ENCODE measurements around the gene MAT2A. TPM values are rescaled to one million over a fixed set of nuclear protein-coding genes. Genes with fewer than 3 reads are reported as not detected.
A peak's percentile ranks its signal among the peaks of the same experiment; 100 is the strongest.

The MAT2A gene
- total RNA-seq, 1 donor, result 161 TPM

DNA sequence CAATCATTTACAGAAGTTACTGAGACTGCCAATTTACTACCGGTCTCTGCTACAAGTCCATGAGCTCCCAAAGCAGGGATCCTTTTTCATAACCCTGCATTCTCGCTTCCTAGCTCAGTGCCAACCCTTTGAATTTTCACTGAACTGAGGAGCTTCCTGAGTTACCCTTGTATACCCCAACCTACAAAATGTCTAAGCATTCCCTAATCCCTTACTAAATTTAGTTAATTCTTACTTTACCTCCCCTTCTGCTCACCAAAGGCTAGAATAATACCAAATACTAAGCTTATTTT, 9.6 kb downstream of the MAT2A start:
- TF ChIP-seq, protein P1, sequence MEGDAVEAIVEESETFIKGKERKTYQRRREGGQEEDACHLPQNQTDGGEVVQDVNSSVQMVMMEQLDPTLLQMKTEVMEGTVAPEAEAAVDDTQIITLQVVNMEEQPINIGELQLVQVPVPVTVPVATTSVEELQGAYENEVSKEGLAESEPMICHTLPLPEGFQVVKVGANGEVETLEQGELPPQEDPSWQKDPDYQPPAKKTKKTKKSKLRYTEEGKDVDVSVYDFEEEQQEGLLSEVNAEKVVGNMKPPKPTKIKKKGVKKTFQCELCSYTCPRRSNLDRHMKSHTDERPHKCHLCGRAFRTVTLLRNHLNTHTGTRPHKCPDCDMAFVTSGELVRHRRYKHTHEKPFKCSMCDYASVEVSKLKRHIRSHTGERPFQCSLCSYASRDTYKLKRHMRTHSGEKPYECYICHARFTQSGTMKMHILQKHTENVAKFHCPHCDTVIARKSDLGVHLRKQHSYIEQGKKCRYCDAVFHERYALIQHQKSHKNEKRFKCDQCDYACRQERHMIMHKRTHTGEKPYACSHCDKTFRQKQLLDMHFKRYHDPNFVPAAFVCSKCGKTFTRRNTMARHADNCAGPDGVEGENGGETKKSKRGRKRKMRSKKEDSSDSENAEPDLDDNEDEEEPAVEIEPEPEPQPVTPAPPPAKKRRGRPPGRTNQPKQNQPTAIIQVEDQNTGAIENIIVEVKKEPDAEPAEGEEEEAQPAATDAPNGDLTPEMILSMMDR (IDR thresholded peaks at IDR 0.05; ENCODE audit: insufficient read depth, low read length), result no peak
- DNase-seq (ENCODE audit: low read depth), result no peak
- H3K4me3 ChIP-seq (ENCODE audit: low read depth, low read length), result no peak overlapping the region

DNA sequence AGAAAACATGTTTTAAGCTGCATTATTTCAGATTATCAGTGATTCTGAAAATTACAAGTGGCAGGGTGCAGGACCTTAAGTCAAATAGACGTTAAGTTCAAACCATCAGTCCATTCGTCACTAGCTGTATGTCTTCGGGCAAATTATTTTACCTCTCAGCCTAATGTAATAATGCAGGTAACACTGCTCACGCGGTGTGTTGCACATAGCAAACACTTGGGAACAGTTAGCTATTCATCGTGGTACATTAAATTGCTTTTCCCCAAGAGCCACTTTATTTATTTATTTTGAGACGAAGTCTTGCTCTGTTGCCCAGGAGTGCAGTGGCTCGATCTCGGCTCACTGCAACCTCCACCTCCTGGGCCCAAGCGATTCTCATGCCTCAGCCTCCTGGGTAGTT, 10.1 kb downstream of the MAT2A start:
- H3K4me3 ChIP-seq (ENCODE audit: low read depth, low read length), result no peak overlapping the region
- no peak for DNase-seq (ENCODE audit: low read depth)
- TF ChIP-seq, protein P1 (IDR thresholded peaks at IDR 0.05; ENCODE audit: insufficient read depth, low read length), result no peak

DNA sequence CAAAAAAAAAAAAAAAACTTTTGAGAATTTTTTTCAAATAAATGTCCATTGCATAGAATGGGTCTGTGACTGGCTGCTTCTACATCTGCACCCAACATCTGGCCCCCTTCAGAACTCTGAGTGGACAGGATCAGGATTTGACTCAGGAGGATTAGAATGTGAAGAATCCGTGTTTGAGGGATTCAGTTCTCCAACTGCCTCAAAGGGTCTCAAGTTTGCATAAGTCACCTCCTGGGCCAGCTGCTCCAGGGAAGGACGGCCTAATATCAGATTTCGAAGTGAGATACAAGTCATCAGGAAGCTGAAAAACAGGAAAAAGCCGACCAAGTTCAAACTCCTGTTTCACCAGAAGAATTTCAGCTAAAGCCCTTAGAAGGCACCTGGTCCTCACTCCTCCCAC, 10.9 kb downstream of the MAT2A start:
- DNase-seq (ENCODE audit: low read depth), result peak; percentile 95
- H3K4me3 ChIP-seq (ENCODE audit: low read depth, low read length), result no peak overlapping the region
- TF ChIP-seq, protein P1 (IDR thresholded peaks at IDR 0.05; ENCODE audit: insufficient read depth, low read length), result no peak

DNA sequence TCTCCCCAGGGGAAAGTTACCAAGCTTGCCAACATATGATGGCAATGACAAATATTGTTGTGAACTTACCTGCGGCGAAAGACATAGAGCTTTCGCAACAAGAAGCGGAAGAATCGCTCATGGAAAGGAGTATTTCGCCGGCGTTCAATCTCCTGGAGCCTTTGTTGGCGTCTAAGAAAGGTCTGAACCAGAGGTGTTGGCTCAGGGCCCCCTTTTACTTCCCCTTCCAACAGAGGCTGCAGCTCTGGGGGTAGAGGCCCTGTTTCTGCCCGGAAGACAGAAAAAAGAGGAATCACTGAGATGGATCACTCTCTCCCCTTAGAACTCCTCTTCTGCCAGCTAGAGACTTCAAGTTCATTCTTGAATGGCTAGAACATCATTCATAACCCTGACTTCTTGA, 11.5 kb downstream of the MAT2A start:
- H3K4me3 ChIP-seq (ENCODE audit: low read depth, low read length), result no peak overlapping the region
- TF ChIP-seq, protein P1 (IDR thresholded peaks at IDR 0.05; ENCODE audit: insufficient read depth, low read length), result no peak
- no peak for DNase-seq (ENCODE audit: low read depth)

DNA sequence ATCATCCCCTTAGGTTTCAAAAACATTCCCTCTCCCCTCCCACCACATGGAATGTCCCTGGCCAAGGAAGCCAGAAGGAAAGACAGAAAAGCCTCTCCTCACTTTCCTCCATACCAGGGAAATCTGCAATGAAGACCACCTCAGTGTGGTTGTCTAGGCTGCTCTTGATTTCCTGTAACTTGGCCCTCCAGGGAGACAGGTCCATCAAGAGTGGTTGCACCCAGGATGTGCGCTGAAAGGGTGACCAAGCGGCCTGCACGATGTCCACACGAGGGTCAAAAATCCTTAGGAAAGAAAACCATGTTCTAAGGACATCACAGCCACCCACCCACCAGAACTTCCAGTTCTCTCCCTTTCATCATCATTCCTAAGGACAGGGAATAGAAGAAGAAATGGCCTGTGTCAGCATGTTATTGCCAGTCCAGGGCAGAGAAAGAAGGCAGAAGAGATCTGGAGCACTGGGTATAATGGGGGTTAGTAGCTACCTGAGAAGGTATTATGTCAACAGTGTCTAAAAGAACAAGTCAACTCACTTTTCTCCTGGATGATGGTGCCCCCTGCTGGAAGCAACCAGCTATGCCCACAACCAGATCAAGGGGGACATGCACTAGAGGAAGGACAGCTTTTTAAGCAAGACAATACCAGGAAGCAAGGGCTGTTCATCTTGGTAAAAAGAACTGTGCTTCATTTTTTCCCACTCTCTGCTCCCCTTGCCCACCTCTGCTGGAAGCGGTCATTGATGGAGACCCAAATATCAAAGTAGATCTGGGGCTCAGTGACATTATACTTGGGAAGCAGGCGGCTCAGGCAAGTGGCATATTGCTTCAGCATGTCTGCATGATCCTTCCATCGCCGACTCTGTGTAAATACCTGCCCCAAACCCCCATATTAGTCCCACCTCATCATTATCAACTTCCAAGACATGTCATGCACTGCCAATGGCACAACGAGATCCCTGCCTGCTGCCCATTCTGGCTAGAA, 13.0 kb downstream of the MAT2A start:
- TF ChIP-seq, protein P1 (IDR thresholded peaks at IDR 0.05; ENCODE audit: insufficient read depth, low read length), result peak; percentile 90
- no peak overlapping the region for H3K4me3 ChIP-seq (ENCODE audit: low read depth, low read length)
- DNase-seq (ENCODE audit: low read depth), result peak; percentile 83

DNA sequence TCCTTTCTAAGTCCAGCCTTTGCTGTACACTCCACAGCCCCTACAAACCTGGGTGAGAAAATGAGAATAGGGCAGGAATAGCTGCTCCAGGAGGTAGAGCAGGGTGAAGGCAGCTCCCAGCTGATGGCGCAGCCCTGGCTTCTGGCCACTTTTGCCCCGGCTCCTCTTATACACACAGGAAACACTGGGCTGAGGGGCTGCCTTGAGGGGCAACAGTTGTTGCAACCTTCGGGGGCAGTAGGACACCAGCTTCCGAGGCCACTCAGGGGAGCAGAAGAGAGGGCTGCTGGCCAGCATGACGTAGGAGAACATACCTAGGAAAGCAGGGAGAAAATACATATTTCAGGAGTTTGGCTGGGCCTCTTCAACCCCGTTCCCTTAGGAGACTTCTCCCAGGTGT, 14.2 kb downstream of the MAT2A start:
- TF ChIP-seq, protein P1 (IDR thresholded peaks at IDR 0.05; ENCODE audit: insufficient read depth, low read length), result no peak
- DNase-seq (ENCODE audit: low read depth), result no peak
- H3K4me3 ChIP-seq (ENCODE audit: low read depth, low read length), result no peak overlapping the region
